ENCODE data around the gene PRKCH.

GRCh38 chr14:61569308-61569707 is 247.9 kb downstream of the PRKCH start:
- TF ChIP-seq CTCF (IDR thresholded peaks at IDR 0.05; ENCODE audit: poor library complexity, severe bottlenecking), result no peak
- TF ChIP-seq, protein P1, sequence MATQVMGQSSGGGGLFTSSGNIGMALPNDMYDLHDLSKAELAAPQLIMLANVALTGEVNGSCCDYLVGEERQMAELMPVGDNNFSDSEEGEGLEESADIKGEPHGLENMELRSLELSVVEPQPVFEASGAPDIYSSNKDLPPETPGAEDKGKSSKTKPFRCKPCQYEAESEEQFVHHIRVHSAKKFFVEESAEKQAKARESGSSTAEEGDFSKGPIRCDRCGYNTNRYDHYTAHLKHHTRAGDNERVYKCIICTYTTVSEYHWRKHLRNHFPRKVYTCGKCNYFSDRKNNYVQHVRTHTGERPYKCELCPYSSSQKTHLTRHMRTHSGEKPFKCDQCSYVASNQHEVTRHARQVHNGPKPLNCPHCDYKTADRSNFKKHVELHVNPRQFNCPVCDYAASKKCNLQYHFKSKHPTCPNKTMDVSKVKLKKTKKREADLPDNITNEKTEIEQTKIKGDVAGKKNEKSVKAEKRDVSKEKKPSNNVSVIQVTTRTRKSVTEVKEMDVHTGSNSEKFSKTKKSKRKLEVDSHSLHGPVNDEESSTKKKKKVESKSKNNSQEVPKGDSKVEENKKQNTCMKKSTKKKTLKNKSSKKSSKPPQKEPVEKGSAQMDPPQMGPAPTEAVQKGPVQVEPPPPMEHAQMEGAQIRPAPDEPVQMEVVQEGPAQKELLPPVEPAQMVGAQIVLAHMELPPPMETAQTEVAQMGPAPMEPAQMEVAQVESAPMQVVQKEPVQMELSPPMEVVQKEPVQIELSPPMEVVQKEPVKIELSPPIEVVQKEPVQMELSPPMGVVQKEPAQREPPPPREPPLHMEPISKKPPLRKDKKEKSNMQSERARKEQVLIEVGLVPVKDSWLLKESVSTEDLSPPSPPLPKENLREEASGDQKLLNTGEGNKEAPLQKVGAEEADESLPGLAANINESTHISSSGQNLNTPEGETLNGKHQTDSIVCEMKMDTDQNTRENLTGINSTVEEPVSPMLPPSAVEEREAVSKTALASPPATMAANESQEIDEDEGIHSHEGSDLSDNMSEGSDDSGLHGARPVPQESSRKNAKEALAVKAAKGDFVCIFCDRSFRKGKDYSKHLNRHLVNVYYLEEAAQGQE (IDR thresholded peaks at IDR 0.05; ENCODE audit: borderline replicate concordance), result no peak
- TF ChIP-seq EP300 (conservative IDR thresholded peaks at IDR 0.05; ENCODE audit: poor library complexity, severe bottlenecking), result no peak
